HUES6 (cell line): ENCODE data around the gene SOCS3.
A peak's percentile ranks its signal among the peaks of the same experiment; 100 is the strongest.
"Not testable (repeated sequence)": the region's sequence is repeated elsewhere in the genome, so short reads cannot be mapped to it uniquely, and the experiment has no call there.

Experiments
- H3K27ac ChIP-seq: 2 replicates; pipeline ENCODE4 v1.7.0; 2013; ENCODE audit warnings: low read depth, mild to moderate bottlenecking, low read length, inconsistent platforms
- H3K27me3 ChIP-seq: 2 replicates; pipeline ENCODE4 v1.6.1; 2013; ENCODE audit warnings: low read length; ENCODE audit not compliant: control insufficient read depth, insufficient read depth
- H3K36me3 ChIP-seq: 2 replicates; pipeline ENCODE4 v1.6.1; 2013; ENCODE audit warnings: low read length; ENCODE audit not compliant: control insufficient read depth, insufficient read depth
- H3K4me1 ChIP-seq: 2 replicates; pipeline ENCODE4 v1.6.1; 2013; ENCODE audit warnings: low read length; ENCODE audit not compliant: control insufficient read depth, insufficient read depth
- H3K4me3 ChIP-seq: 2 replicates; pipeline ENCODE4 v1.5.1; 2013; ENCODE audit warnings: low read depth, low read length
- H3K9ac ChIP-seq: one replicate; pipeline ENCODE4 v1.6.1; 2013; ENCODE audit warnings: mild to moderate bottlenecking, low read length
- H3K9me3 ChIP-seq: 2 replicates; pipeline ENCODE4 v1.6.1; 2013; ENCODE audit warnings: low read depth, low read length; ENCODE audit not compliant: control insufficient read depth, insufficient read depth

SOCS3 gene

GRCh38 chr17:78316115-78316866 is 43.6 kb downstream of the SOCS3 start:
- Histone ChIP-seq H3K36me3 (no peaks in the 10 kb centered on the region), H3K4me1 (peaks cover 40% of the 10 kb centered on the region), H3K4me3 (peak overlapping the region; percentile 56), H3K9me3 (no peaks in the 10 kb centered on the region), H3K27me3 (no peaks in the 10 kb centered on the region), H3K9ac (peak overlapping the region; percentile 83), H3K27ac (peak overlapping the region; percentile 83; the same call in 1 of the 2 replicates)

DNA sequence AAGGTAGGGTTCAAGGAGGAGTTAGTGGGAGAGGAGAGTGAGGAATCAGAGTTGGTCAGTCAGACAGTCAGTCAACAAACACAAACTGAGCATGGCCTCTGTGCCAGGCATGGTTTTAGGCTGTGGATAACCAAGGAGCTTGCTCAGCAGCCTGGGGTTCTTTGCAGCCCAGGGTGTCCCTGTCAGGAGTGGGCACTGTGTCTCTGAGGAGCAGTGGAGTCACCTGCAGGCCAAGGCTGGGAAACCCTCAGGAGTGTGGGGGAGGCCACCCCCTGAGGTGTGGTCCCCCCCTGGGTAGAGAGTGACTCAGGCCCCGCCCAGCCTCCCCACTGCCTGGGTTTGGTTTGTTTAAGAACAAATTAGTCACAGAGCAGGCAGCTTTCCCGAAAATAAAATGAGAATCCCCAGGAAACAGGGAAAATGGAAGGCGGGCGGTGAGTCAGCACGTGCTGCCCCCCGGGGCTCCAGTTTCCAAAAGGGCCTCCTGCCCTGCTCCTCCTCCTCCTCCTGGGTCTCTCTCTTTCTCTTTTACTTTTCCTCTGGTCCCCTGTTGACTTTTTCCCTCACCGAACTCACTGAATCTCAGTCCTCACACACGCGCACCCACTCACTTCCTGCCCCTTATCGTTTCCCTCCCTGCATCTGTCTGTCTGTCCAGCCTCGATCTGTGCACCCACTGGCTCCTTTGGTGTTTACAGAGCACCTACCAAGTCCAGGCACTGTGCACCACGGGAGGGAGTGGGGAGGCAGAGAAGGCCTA is 44.3 kb downstream of the SOCS3 start:
- H3K27me3 ChIP-seq = no peaks in the 10 kb centered on the region
- H3K9me3 ChIP-seq = no peaks in the 10 kb centered on the region
- peak overlapping the region; percentile 56 for H3K4me3 ChIP-seq
- peak overlapping the region; percentile 83; the same call in 1 of the 2 replicates for H3K27ac ChIP-seq
- peak overlapping the region; percentile 83 for H3K9ac ChIP-seq
- peaks cover 40% of the 10 kb centered on the region for H3K4me1 ChIP-seq
- H3K36me3 ChIP-seq = no peaks in the 10 kb centered on the region

GRCh38 chr17:78314683-78315354 is 45.1 kb downstream of the SOCS3 start:
- peak overlapping the region; percentile 83; the same call in 1 of the 2 replicates for H3K27ac ChIP-seq
- H3K27me3 ChIP-seq = no peaks in the 10 kb centered on the region
- peak overlapping the region; percentile 69 for H3K4me3 ChIP-seq
- H3K36me3 ChIP-seq = no peaks in the 10 kb centered on the region
- H3K9me3 ChIP-seq = no peaks in the 10 kb centered on the region
- peaks cover 40% of the 10 kb centered on the region for H3K4me1 ChIP-seq
- peak overlapping the region; percentile 83 for H3K9ac ChIP-seq

GRCh38 chr17:78313735-78314648 is 45.9 kb downstream of the SOCS3 start:
- Histone ChIP-seq H3K9ac (peak overlapping the region; percentile 66), H3K27me3 (no peaks in the 10 kb centered on the region), H3K4me3 (peak overlapping the region; percentile 69), H3K36me3 (no peaks in the 10 kb centered on the region), H3K4me1 (peaks cover 43% of the 10 kb centered on the region), H3K27ac (no peak overlapping the region; the same call in 1 of the 2 replicates), H3K9me3 (no peaks in the 10 kb centered on the region)

GRCh38 chr17:78309659-78310255 is 50.1 kb downstream of the SOCS3 start:
- not testable (repeated sequence) for H3K27ac ChIP-seq, H3K4me3 ChIP-seq, H3K9ac ChIP-seq, H3K27me3 ChIP-seq, H3K36me3 ChIP-seq
- peaks cover 15% of the 10 kb centered on the region for H3K4me1 ChIP-seq
- H3K9me3 ChIP-seq = peaks cover 12% of the 10 kb centered on the region

DNA sequence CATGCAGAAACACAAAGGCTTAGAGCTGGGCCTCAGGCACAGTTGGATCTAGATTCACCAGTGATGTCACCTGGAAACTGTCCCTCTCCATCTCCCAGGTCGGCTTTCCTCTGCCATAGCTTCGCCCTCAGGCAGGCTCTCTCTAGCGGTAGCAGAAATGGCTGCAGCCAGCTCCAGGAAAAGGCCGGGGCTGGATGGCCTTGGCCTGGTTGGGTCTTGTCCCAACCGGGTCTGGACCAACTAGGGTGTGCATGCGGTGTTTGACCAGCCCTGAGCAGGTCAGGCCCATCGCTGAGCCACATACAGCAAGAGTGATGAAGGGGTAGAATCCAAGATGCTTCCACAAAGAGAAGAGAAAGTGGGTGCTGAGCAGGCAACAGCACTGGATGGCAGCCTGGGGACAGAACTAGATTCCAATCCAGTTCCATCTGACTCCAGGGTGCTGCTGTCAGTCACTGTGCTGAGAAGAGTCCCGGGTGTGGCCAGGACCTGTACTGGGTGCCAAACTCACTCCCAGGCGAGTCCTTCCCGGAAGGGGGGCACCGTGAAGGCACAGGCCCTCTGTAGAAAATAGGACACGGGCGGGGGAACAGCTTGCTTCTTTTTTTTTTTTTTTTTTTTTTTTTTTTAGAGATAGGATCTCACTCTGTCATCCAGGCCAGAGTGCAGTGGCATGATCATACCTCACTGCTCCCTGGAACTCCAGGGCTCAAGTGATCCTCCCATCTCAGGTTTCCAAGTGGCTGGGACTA is 51.8 kb downstream of the SOCS3 start:
- Histone ChIP-seq H3K9ac (no peak overlapping the region), H3K4me1 (peaks cover 11% of the 10 kb centered on the region; the same call in 1 of the 2 replicates), H3K27me3 (no peaks in the 10 kb centered on the region), H3K27ac (no peak overlapping the region), H3K36me3 (no peaks in the 10 kb centered on the region), H3K4me3 (no peak overlapping the region), H3K9me3 (peaks cover 12% of the 10 kb centered on the region)

DNA sequence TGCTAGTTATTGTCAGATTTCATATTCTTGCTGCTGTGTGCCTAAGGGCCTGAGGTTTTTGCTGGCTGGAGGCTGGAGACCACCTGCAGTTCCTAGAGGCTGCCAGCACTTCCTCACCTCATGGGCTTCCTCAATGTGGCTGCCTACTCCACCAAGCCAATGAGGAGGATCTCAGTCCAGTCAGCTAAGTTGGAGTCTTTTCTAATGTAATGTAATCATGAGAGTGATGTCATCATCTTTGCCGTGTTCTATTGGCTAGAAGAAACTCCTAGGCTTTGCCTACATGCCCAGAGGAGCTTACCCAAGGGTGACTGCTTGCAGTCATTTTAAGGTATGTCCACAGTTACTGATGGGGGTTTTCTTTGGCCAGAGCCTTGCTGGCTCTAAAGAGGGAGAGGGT is 53.0 kb downstream of the SOCS3 start:
- peaks cover 12% of the 10 kb centered on the region for H3K9me3 ChIP-seq
- H3K9ac ChIP-seq = no peak overlapping the region
- H3K4me3 ChIP-seq = no peak overlapping the region
- peaks cover 11% of the 10 kb centered on the region; the same call in 1 of the 2 replicates for H3K4me1 ChIP-seq
- H3K27ac ChIP-seq = no peak overlapping the region
- H3K27me3 ChIP-seq = no peaks in the 10 kb centered on the region
- H3K36me3 ChIP-seq = no peaks in the 10 kb centered on the region
